A549 (cell line): ENCODE results near the gene FIS1. TPM values are rescaled to one million over a fixed set of nuclear protein-coding genes. Genes with fewer than 3 reads are reported as not detected.

ENCODE experiments used
- ATAC-seq, 2 experiments: fragments of 200-7000 bp in 1 of 2; fragments of >200 bp in 1 of 2; cut with Nextera tagmentation in 1 of 2; cut with Tn5 transposase in 1 of 2; 3 replicates each; pipeline versions ENCODE4 v1.8.0 to v1.9.1; 2018 to 2020; ENCODE audit warnings: mild to moderate bottlenecking in 1 of 2, moderate library complexity in 1 of 2
- CTCF ChIA-PET: fragments of 300-600 bp; sonication (Branson Sonifier 250); formaldehyde crosslinking; extraction: SDS; loops from one replicate; lab custom pipeline; 2021; ENCODE audit warnings: antibody characterized with exemption, inconsistent platforms; lab: Yijun Ruan, JAX
- POLR2A ChIA-PET: fragments of 350-600 bp; formaldehyde crosslinking; extraction: SDS; loops from one replicate; lab custom pipeline; 2021; ENCODE audit warnings: antibody characterized with exemption, inconsistent platforms; lab: Yijun Ruan, JAX
- DNase-seq, 2 experiments: peaks; one replicate each; pipeline versions ENCODE4 v3.0.0 to v3.0.0-alpha.2; 2011 to 2016; ENCODE audit warnings: low read depth in 1 of 2, low spot score in 1 of 2
- FAIRE-seq: peaks from 2 replicates; lab custom pipeline; 2011; peaks lifted over from hg19 to GRCh38; lab: Jason Lieb, UNC
- H3K27ac ChIP-seq, 2 experiments: fragments of >200 bp; sonication (Bioruptor Twin); formaldehyde crosslinking; 3 replicates each; pipeline ENCODE4 v1.5.1; 2016 to 2017
- H3K4me1 ChIP-seq: fragments of >200 bp; sonication (Bioruptor Twin); formaldehyde crosslinking; 3 replicates; pipeline ENCODE4 v1.6.1; 2016
- H3K4me2 ChIP-seq: fragments of >200 bp; sonication (Bioruptor Twin); formaldehyde crosslinking; 3 replicates; pipeline ENCODE4 v1.6.1; 2016
- H3K4me3 ChIP-seq: fragments of >200 bp; sonication (Bioruptor Twin); formaldehyde crosslinking; 3 replicates; pipeline ENCODE4 v1.5.1; 2016
- H3K9me3 ChIP-seq: fragments of >200 bp; sonication (Bioruptor Twin); formaldehyde crosslinking; 3 replicates; pipeline ENCODE4 v1.6.1; 2016
- CBX2 ChIP-seq: fragments of 200-600 bp; sonication (generic); IDR thresholded peaks from 2 replicates; pipeline ENCODE4 v1.6.1; 2016; ENCODE audit warnings: low read depth, mild to moderate bottlenecking, borderline replicate concordance
- CBX8 ChIP-seq: fragments of 200-600 bp; sonication (generic); IDR thresholded peaks from 2 replicates; pipeline ENCODE4 v1.6.1; 2016
- FOSB ChIP-seq: fragments of 250-450 bp; sonication (Bioruptor Pico); IDR thresholded peaks from 2 replicates; pipeline ENCODE4 v1.5.0; 2020; ENCODE audit warnings: mild to moderate bottlenecking, moderate library complexity
- GATA3 ChIP-seq: IDR thresholded peaks from 2 replicates; pipeline ENCODE4 v1.6.1; 2012; ENCODE audit warnings: borderline replicate concordance
- HDAC2 ChIP-seq: fragments of 200-600 bp; sonication (generic); IDR thresholded peaks from 2 replicates; pipeline ENCODE4 v1.6.1; 2016
- HOXA7 ChIP-seq: fragments of 250-450 bp; sonication (Bioruptor Pico); IDR thresholded peaks from 2 replicates; pipeline ENCODE4 v1.5.0; 2020; ENCODE audit warnings: mild to moderate bottlenecking, moderate library complexity
- HOXB5 ChIP-seq: fragments of 250-450 bp; sonication (Bioruptor Pico); IDR thresholded peaks from 2 replicates; pipeline ENCODE4 v1.5.0; 2020; ENCODE audit warnings: mild to moderate bottlenecking, moderate library complexity
- JUN ChIP-seq, 2 experiments: fragments of >200 bp; sonication (Bioruptor Twin); formaldehyde crosslinking; IDR thresholded peaks; 2 replicates in 1 of 2; 3 replicates in 1 of 2; pipeline ENCODE4 v1.6.1; 2016 to 2017
- JUNB ChIP-seq: fragments of >200 bp; sonication (Bioruptor Twin); formaldehyde crosslinking; IDR thresholded peaks from 2 replicates; pipeline ENCODE4 v1.6.1; 2016
- KDM5A ChIP-seq: fragments of 200-600 bp; sonication (generic); IDR thresholded peaks from 2 replicates; pipeline ENCODE4 v1.6.1; 2016; ENCODE audit warnings: antibody characterized with exemption, mild to moderate bottlenecking
- MAFK ChIP-seq: fragments of 450-650 bp; IDR thresholded peaks from 2 replicates; pipeline ENCODE4 v1.6.1; 2014; ENCODE audit not compliant: partially characterized antibody
- MYC ChIP-seq: IDR thresholded peaks from 2 replicates; pipeline ENCODE4 v1.6.1; 2012; ENCODE audit warnings: mild to moderate bottlenecking, inconsistent platforms, low read length, improper control_type of control experiment, borderline replicate concordance
- PHF8 ChIP-seq: fragments of 200-600 bp; sonication (generic); IDR thresholded peaks from 2 replicates; pipeline ENCODE4 v1.6.1; 2016; ENCODE audit warnings: low read depth, mild to moderate bottlenecking, antibody characterized with exemption, moderate library complexity, borderline replicate concordance
- POLR2A ChIP-seq: IDR thresholded peaks from 2 replicates; pipeline ENCODE4 v1.6.1; 2012; ENCODE audit warnings: mild to moderate bottlenecking, low read length
- RNF2 ChIP-seq: fragments of 200-600 bp; sonication (generic); IDR thresholded peaks from 2 replicates; pipeline ENCODE4 v1.6.1; 2016; ENCODE audit warnings: low read depth, mild to moderate bottlenecking, antibody characterized with exemption, moderate library complexity, borderline replicate concordance
- ZSCAN20 ChIP-seq: fragments of 250-450 bp; sonication (Bioruptor Pico); IDR thresholded peaks from 2 replicates; pipeline ENCODE4 v1.8.0; 2022; ENCODE audit warnings: mild to moderate bottlenecking, moderate library complexity
- WGBS: methylation state at CpG from one replicate; pipeline ENCODE4 v1.1.6; 2017; ENCODE audit errors: missing lambda C conversion rate; 5-methylcytosine and 5-hydroxymethylcytosine counted together
- polyA plus RNA-seq, 4 experiments: library from polyadenylated mRNA; depleted of rRNA in 3 of 4; stranded (reverse); fragments of >200 nt; fragmentation: RNase III in 1 of 4; extraction: RNeasy Plus Mini Kit Qiagen cat#74134 plus additional on column Dnase treatment in 1 of 4; gene quantifications; 2 replicates in 3 of 4; 3 replicates in 1 of 4; pipeline ENCODE4 v1.2.3, GENCODE V29; 2011 to 2017
- TF ChIP-seq, protein P1 (sequence below): fragments of 250-450 bp; sonication (Bioruptor Pico); IDR thresholded peaks from 2 replicates; pipeline ENCODE4 v1.5.0; 2021; ENCODE audit warnings: mild to moderate bottlenecking, moderate library complexity, borderline replicate concordance
- TF ChIP-seq, protein P2 (sequence below): IDR thresholded peaks from 2 replicates; pipeline ENCODE4 v1.6.1; 2012; ENCODE audit warnings: low read depth, borderline replicate concordance
- TF ChIP-seq, protein P3 (sequence below): fragments of >200 bp; sonication (Bioruptor Twin); formaldehyde crosslinking; IDR thresholded peaks from 3 replicates; pipeline ENCODE4 v1.6.1; 2016
- TF ChIP-seq, protein P4 (sequence below): IDR thresholded peaks from 2 replicates; pipeline ENCODE4 v1.6.1; 2012
- TF ChIP-seq, protein P5 (sequence below): fragments of 450-650 bp; IDR thresholded peaks from 2 replicates; pipeline ENCODE4 v1.6.1; 2014; ENCODE audit warnings: antibody characterized with exemption

FIS1 gene
- polyA plus RNA-seq, 2 of the 4 experiments (the other 2 are of a cell fraction): 111 to 155 TPM

DNA sequence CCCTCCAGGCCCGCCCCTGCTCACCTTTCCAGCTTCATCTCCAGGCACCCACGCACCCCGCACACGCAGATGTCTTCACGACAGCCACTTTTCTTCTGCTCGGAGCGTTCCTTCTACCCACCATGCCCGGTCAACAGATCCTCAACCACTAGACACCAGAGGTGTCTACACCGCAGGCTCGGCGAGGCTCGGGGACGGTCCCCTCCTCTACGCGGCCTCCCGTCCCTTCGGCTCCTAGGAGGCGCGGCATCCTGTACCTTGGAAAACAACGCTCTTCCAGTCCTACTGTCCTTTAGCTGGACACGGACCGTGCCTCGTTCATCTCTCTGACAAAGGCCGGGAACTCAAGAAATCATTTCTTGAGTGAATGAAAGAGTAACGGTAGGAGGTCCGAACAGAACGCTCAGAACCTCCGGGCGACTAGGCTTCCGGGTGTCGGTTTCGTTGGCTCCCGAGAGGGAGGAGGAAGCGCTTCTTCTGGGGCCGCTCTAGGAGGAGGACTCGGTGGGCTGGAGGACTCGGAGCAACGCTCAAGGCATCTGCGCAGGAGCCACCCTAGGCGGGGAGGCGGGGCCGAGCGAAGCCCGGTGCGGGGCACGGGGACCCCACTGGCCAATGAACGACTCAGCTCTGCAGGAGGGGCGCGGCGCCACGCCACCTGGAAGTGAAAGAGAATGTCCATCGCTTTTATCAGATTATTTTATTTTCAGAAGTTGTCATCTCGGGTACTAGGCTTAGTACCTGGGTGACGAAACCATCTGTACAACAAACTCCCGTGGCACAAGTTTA, 7.2 kb upstream of the FIS1 start:
- CTCF ChIA-PET: interaction anchor here (0.9 to 2.9 kb wide), 6 partner anchors 9 to 108 kb away, joined by 3 to 12 read pairs (median 4); no protein-coding TSS in a partner anchor
- under 1% methylated on average over 46 of the region's 55 CpGs for WGBS

DNA sequence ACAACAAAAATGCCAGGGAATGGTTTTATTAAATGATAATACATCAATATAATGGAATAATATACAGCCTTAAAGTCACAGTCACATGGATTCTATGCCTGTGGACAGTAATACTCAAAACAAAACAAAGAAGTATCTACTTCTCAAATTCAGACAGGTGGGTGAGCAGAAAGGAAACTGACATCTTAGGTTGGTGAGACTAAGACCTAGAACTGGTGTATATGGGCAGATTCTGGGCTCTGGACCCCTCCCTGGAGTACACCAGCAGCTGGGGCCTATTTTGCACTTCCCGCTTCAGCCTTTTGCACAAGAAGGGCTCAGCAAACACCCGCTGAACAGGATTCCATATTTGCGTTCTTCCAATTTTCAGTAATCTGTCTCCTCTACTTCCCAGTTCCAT, 5.4 kb upstream of the FIS1 start:
- ChIA-PET POLR2A (no interaction called here), CTCF (interaction anchor here (0.7 to 2.9 kb wide), 4 partner anchors 32 to 288 kb away, joined by 3 to 12 read pairs (median 3); no protein-coding TSS in a partner anchor)
- DNase-seq (no peak), FAIRE-seq (no peak), ATAC-seq (no peak)
- Histone ChIP-seq H3K4me2 (peak overlapping the region; percentile 93), H3K9me3 (no peaks in the 10 kb centered on the region), H3K27ac (no peak overlapping the region), H3K4me1 (peaks cover 14% of the 10 kb centered on the region; the same call in 2 of the 3 replicates), H3K4me3 (no peak overlapping the region)
- TF ChIP-seq CBX8: no peak
- no peak for TF ChIP-seq KDM5A
- no peak for TF ChIP-seq CBX2
- no peak for TF ChIP-seq JUNB
- TF ChIP-seq MYC: no peak
- no peak for TF ChIP-seq HOXA7 (CRISPR knock-in tag)
- TF ChIP-seq GATA3: no peak
- no peak for TF ChIP-seq MAFK
- no peak for TF ChIP-seq HDAC2
- TF ChIP-seq HOXB5: no peak
- TF ChIP-seq, protein P1, sequence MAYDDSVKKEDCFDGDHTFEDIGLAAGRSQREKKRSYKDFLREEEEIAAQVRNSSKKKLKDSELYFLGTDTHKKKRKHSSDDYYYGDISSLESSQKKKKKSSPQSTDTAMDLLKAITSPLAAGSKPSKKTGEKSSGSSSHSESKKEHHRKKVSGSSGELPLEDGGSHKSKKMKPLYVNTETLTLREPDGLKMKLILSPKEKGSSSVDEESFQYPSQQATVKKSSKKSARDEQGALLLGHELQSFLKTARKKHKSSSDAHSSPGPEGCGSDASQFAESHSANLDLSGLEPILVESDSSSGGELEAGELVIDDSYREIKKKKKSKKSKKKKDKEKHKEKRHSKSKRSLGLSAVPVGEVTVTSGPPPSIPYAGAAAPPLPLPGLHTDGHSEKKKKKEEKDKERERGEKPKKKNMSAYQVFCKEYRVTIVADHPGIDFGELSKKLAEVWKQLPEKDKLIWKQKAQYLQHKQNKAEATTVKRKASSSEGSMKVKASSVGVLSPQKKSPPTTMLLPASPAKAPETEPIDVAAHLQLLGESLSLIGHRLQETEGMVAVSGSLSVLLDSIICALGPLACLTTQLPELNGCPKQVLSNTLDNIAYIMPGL: no peak
- 92% methylated on average over 3 of the region's 3 CpGs for WGBS

More for the DNA sequence above, 7.2 kb upstream of the FIS1 start:
- ATAC-seq (peak; percentile 99 to 100), FAIRE-seq (peak; percentile 80), DNase-seq (peak; percentile 96 to 99)
- Histone ChIP-seq H3K27ac (peak overlapping the region; percentile 77 to 84), H3K4me3 (peak overlapping the region; percentile 84), H3K4me2 (peak overlapping the region; percentile 93), H3K4me1 (peaks cover 10% of the 10 kb centered on the region; the same call in 2 of the 3 replicates), H3K9me3 (no peaks in the 10 kb centered on the region)
- POLR2A ChIA-PET: interaction anchor here (0.7 to 1.7 kb wide), 8 partner anchors 8 to 167 kb away, joined by 3 to 11 read pairs (median 4); partner anchors contain the start of genes IFT22, PLOD3, TRIM56 and ZNHIT1
- TF ChIP-seq, protein P2, sequence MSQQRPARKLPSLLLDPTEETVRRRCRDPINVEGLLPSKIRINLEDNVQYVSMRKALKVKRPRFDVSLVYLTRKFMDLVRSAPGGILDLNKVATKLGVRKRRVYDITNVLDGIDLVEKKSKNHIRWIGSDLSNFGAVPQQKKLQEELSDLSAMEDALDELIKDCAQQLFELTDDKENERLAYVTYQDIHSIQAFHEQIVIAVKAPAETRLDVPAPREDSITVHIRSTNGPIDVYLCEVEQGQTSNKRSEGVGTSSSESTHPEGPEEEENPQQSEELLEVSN: 0 out of 2 replicates have a peak, but pooled peaks have one; percentile 66
- TF ChIP-seq, protein P3, sequence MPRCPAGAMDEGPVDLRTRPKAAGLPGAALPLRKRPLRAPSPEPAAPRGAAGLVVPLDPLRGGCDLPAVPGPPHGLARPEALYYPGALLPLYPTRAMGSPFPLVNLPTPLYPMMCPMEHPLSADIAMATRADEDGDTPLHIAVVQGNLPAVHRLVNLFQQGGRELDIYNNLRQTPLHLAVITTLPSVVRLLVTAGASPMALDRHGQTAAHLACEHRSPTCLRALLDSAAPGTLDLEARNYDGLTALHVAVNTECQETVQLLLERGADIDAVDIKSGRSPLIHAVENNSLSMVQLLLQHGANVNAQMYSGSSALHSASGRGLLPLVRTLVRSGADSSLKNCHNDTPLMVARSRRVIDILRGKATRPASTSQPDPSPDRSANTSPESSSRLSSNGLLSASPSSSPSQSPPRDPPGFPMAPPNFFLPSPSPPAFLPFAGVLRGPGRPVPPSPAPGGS: peak; percentile 41; the same call in 1 of the 3 replicates
- TF ChIP-seq FOSB (CRISPR knock-in tag): no peak
- TF ChIP-seq ZSCAN20 (CRISPR knock-in tag): no peak
- peak; percentile 56; the same call in 1 of the 2 replicates for TF ChIP-seq KDM5A
- peak; percentile 77 for TF ChIP-seq PHF8
- no peak for TF ChIP-seq RNF2
- TF ChIP-seq, protein P4, sequence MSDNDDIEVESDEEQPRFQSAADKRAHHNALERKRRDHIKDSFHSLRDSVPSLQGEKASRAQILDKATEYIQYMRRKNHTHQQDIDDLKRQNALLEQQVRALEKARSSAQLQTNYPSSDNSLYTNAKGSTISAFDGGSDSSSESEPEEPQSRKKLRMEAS: peak; percentile 54
- TF ChIP-seq JUN (IDR thresholded peaks at IDR 0.05): peak; percentile 54 to 82; a peak in 4 of 5 replicates
- TF ChIP-seq POLR2A: peak; percentile 46
- no peak for TF ChIP-seq MYC
- peak; percentile 12; the same call in 1 of the 2 replicates for TF ChIP-seq GATA3
- TF ChIP-seq, protein P5, sequence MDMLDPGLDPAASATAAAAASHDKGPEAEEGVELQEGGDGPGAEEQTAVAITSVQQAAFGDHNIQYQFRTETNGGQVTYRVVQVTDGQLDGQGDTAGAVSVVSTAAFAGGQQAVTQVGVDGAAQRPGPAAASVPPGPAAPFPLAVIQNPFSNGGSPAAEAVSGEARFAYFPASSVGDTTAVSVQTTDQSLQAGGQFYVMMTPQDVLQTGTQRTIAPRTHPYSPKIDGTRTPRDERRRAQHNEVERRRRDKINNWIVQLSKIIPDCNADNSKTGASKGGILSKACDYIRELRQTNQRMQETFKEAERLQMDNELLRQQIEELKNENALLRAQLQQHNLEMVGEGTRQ: peak; percentile 96
